ENCODE measurements around the gene BAIAP2L2. TPM values are rescaled to one million over a fixed set of nuclear protein-coding genes. Genes with fewer than 3 reads are reported as not detected.

The BAIAP2L2 gene
- polyA plus RNA-seq, 2 donors: 2.6 to 34.5 TPM

DNA sequence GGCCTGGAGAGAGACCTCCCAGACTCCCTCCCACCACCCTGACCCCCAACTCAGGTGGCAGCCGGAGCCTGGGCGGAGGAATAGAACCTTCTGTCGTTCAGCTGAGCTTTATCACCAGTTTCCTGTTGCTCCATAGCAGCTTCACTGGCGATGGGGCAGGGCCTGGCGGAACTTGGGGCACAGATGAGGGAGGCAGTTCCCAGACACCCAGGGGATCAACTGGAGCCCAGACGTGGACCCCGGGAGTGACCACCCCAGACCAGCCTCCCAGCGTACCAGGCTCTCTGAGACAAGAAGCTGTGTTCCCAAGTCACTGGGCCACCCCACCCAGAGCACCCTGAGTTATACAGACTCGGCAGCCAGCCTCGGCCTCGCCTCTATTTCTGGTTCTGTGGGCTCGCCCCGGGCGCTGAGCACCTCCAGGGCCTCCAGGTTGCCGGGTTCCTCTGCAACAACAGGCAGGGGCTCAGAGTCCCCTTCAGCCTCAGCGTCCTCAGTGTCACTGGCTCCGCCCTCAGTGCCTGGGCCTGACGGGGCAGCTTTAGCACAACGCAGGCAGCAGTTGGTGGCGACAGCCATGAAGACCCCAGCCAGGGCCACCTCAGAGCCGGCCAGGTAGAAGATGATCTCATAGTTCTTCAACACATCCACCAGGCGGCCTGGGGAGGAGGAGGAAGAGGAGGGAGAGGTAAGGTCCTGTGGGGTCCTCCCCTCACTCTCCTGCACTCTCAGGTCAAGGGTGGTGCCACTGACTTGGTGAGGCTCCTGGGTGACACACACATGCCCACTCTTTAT, 32.2 kb downstream of the BAIAP2L2 start:
- Histone ChIP-seq H3K27ac (ENCODE audit: low read depth in 2 of 2, low read length in 1 of 2) (no peak overlapping the region), H3K36me3 (ENCODE audit: control insufficient read depth in 2 of 2, insufficient read depth in 2 of 2, low read length in 1 of 2) (peaks cover 0 to 20% of the 10 kb centered on the region in 2 donors), H3K4me1 (ENCODE audit: control insufficient read depth in 2 of 2, insufficient read depth in 2 of 2, low read length in 1 of 2) (peaks cover 12% of the 10 kb centered on the region in 2 donors), H3K4me3 (ENCODE audit: low read depth in 1 of 2, low read length in 2 of 2) (no peak overlapping the region), H3K27me3 (ENCODE audit: control insufficient read depth in 1 of 2, insufficient read depth in 2 of 2, low read length in 2 of 2) (peaks cover 0 to 4% of the 10 kb centered on the region in 2 donors), H3K9me3 (ENCODE audit: control insufficient read depth in 2 of 2, insufficient read depth in 1 of 2, low read depth in 1 of 2, low read length in 1 of 2) (peaks cover 0 to 2% of the 10 kb centered on the region in 2 donors)
- WGBS, 2 donors: 69 to 72% methylated on average over 21 to 22 of the region's 22 CpGs

DNA sequence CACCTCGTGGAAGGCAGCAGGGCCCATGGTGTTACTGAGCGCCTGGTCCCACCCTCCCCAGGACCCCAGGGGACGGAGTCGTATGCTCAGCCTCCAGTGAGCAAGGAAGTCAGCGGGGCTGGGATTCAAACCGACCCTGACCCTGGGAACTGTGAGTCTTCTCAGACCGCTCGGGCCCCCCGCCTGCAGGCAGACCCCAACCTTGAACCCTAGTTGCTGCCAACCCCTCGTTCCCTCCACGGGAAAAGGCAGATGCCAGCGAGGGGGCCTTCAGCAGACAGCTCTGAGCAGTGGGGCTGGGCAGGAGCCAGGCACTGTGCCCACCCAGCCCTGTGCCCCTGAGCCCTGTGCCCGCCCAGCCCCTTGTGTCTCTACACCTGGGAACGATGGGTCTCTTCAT, 32.9 kb downstream of the BAIAP2L2 start:
- Histone ChIP-seq H3K27ac (ENCODE audit: low read depth in 2 of 2, low read length in 1 of 2) (no peak overlapping the region), H3K9me3 (ENCODE audit: control insufficient read depth in 2 of 2, insufficient read depth in 1 of 2, low read depth in 1 of 2, low read length in 1 of 2) (no peaks in the 10 kb centered on the region), H3K4me1 (ENCODE audit: control insufficient read depth in 2 of 2, insufficient read depth in 2 of 2, low read length in 1 of 2) (peaks cover 12% of the 10 kb centered on the region in 2 donors), H3K27me3 (ENCODE audit: control insufficient read depth in 1 of 2, insufficient read depth in 2 of 2, low read length in 2 of 2) (peaks cover 0 to 4% of the 10 kb centered on the region in 2 donors), H3K4me3 (ENCODE audit: low read depth in 1 of 2, low read length in 2 of 2) (no peak overlapping the region), H3K36me3 (ENCODE audit: control insufficient read depth in 2 of 2, insufficient read depth in 2 of 2, low read length in 1 of 2) (peaks cover 4 to 26% of the 10 kb centered on the region in 2 donors)
- WGBS, 2 donors: 76 to 79% methylated on average over 14 of the region's 14 CpGs

DNA sequence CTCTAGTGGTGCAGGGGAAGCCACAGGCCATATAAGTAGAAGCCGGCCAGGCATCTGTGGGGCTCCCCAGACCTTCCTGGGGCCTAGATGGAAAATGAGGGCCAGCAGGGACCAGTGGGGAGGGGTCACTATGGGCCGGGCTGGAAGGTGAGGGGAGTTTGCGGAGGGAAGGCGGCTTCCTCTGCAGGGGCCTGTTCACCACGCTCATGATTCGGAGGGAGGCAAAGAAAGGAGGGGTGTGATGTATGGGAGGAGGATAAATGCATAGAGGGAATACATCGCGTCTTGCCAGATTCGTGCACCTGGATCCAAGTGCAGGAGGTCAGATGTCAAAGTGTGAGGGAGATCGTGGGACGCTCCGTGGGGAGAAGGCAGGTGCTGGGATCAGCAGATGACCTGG, 33.4 kb downstream of the BAIAP2L2 start:
- WGBS, 2 donors: 75 to 81% methylated on average over 12 of the region's 12 CpGs

DNA sequence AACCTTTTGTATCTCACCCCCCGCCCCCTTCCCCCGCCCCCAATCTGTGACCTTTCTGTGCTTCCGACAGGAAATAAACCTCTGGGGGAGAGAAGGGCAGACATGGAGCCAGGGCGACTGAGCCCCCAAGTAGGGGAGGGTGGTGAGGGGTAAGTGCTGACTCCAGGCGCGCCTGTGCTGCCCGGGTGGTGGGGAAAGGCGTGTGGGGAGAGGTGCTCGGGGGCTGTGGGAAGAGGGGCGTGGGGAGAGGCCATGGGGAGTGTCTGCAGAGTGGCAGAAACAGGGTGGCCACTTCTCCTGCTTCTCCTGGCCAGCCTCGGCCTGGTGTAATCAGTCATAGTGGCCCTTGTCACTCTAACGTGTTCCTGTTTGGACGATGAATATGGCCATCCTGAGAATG, 34.5 kb downstream of the BAIAP2L2 start:
- 87 to 89% methylated on average over 13 of the region's 13 CpGs for WGBS, 2 donors
- H3K4me3 ChIP-seq (ENCODE audit: low read depth in 1 of 2, low read length in 2 of 2): no peak overlapping the region
- peaks cover 8 to 38% of the 10 kb centered on the region in 2 donors for H3K36me3 ChIP-seq (ENCODE audit: control insufficient read depth in 2 of 2, insufficient read depth in 2 of 2, low read length in 1 of 2)
- H3K27me3 ChIP-seq (ENCODE audit: control insufficient read depth in 1 of 2, insufficient read depth in 2 of 2, low read length in 2 of 2): no peaks in the 10 kb centered on the region
- H3K4me1 ChIP-seq (ENCODE audit: control insufficient read depth in 2 of 2, insufficient read depth in 2 of 2, low read length in 1 of 2): peaks cover 4% of the 10 kb centered on the region in 2 donors
- no peak overlapping the region for H3K27ac ChIP-seq (ENCODE audit: low read depth in 2 of 2, low read length in 1 of 2)
- H3K9me3 ChIP-seq (ENCODE audit: control insufficient read depth in 2 of 2, insufficient read depth in 1 of 2, low read depth in 1 of 2, low read length in 1 of 2): no peaks in the 10 kb centered on the region

More for the DNA sequence above, 33.4 kb downstream of the BAIAP2L2 start:
- Histone ChIP-seq H3K27me3 (ENCODE audit: control insufficient read depth in 1 of 2, insufficient read depth in 2 of 2, low read length in 2 of 2) (peaks cover 0 to 4% of the 10 kb centered on the region in 2 donors), H3K9me3 (ENCODE audit: control insufficient read depth in 2 of 2, insufficient read depth in 1 of 2, low read depth in 1 of 2, low read length in 1 of 2) (no peaks in the 10 kb centered on the region), H3K4me3 (ENCODE audit: low read depth in 1 of 2, low read length in 2 of 2) (no peak overlapping the region), H3K27ac (ENCODE audit: low read depth in 2 of 2, low read length in 1 of 2) (no peak overlapping the region), H3K36me3 (ENCODE audit: control insufficient read depth in 2 of 2, insufficient read depth in 2 of 2, low read length in 1 of 2) (peaks cover 8 to 30% of the 10 kb centered on the region in 2 donors), H3K4me1 (ENCODE audit: control insufficient read depth in 2 of 2, insufficient read depth in 2 of 2, low read length in 1 of 2) (peaks cover 9 to 12% of the 10 kb centered on the region in 2 donors)

DNA sequence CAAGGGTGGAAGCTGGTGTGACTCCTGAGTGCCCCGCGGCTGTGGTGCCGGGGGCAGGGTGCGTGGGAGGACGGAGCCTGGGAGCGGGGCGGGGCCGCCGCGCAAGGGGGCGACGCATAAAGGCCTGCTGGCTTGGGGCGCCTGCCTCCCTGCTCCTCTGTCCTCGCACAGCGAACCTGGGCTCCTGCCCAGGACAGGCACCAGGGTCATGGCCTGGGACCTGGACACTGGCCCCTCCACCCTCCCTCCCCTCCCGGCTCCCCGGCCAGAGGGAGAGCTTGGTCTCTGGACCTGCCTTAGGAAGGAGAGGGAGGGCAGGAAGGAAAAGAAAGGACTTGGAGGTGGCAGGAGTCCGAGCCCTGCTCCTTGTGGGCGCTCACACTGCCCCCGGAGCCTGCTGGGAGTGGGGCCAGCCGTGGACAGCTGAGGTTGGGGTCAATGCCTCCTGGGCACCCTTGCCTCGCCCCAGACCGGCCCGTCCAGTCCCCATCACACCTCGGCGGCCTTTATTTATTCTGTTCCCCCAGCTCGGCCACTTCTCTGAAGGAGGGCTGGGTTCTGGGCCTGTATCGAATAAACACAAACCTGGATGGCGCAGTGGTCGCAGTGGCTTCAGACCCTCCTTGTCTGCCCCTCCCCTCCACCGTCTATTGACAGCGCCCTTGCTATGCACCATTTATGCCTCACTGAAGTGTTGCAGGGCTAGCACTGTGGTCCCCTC, 35.2 kb downstream of the BAIAP2L2 start:
- H3K4me1 ChIP-seq (ENCODE audit: control insufficient read depth in 2 of 2, insufficient read depth in 2 of 2, low read length in 1 of 2): no peaks in the 10 kb centered on the region
- H3K9me3 ChIP-seq (ENCODE audit: control insufficient read depth in 2 of 2, insufficient read depth in 1 of 2, low read depth in 1 of 2, low read length in 1 of 2): no peaks in the 10 kb centered on the region
- WGBS, 2 donors: 91 to 92% methylated on average over 28 to 32 of the region's 32 CpGs
- no peaks in the 10 kb centered on the region for H3K27me3 ChIP-seq (ENCODE audit: control insufficient read depth in 1 of 2, insufficient read depth in 2 of 2, low read length in 2 of 2)
- peaks cover 8 to 42% of the 10 kb centered on the region in 2 donors for H3K36me3 ChIP-seq (ENCODE audit: control insufficient read depth in 2 of 2, insufficient read depth in 2 of 2, low read length in 1 of 2)
- H3K27ac ChIP-seq (ENCODE audit: low read depth in 2 of 2, low read length in 1 of 2): no peak overlapping the region
- no peak overlapping the region for H3K4me3 ChIP-seq (ENCODE audit: low read depth in 1 of 2, low read length in 2 of 2)

DNA sequence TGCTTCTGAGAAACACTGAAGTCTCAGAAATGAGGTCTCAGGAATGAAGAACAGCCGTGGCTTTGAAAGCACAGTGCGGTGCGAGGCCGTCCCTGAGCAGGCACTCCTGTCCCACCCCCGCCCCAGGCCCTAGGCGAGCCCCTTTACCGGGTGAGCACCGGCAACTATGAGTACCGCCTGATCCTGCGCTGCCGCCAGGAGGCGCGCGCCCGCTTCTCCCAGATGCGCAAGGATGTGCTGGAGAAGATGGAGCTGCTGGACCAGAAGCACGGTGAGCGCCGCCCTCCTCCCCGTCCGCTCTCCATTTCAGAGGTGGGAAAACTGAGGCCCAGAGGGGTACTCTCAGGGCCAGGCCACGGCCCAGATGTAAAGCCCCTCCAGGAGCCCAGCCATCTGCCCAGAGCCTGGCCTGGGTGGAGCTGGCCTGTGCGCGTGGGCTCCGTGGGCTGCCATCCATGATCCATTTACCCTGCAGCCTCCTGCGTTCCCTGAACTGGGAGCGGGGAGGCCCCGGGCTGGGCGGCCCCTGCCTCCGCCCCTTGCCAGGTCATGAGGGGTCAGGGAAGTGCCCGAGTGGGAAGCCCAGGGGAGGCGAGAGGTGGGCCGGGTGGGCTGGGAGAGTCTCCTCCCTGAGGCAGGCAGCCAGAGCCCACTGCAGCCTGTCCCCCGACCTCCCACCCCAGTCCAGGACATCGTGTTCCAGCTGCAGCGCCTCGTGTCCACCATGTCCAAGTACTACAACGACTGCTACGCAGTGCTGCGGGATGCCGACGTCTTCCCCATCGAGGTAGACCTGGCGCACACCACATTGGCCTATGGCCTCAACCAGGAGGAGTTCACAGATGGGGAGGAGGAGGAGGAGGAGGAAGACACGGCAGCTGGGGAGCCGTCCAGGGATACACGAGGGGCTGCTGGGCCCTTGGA, 36.0 kb downstream of the BAIAP2L2 start:
- H3K27ac ChIP-seq (ENCODE audit: low read depth in 2 of 2, low read length in 1 of 2): no peak overlapping the region
- H3K36me3 ChIP-seq (ENCODE audit: control insufficient read depth in 2 of 2, insufficient read depth in 2 of 2, low read length in 1 of 2): peaks cover 8 to 43% of the 10 kb centered on the region in 2 donors
- H3K4me3 ChIP-seq (ENCODE audit: low read depth in 1 of 2, low read length in 2 of 2): no peak overlapping the region
- H3K9me3 ChIP-seq (ENCODE audit: control insufficient read depth in 2 of 2, insufficient read depth in 1 of 2, low read depth in 1 of 2, low read length in 1 of 2): no peaks in the 10 kb centered on the region
- 87 to 90% methylated on average over 47 of the region's 47 CpGs for WGBS, 2 donors
- H3K27me3 ChIP-seq (ENCODE audit: control insufficient read depth in 1 of 2, insufficient read depth in 2 of 2, low read length in 2 of 2): no peaks in the 10 kb centered on the region
- H3K4me1 ChIP-seq (ENCODE audit: control insufficient read depth in 2 of 2, insufficient read depth in 2 of 2, low read length in 1 of 2): no peaks in the 10 kb centered on the region

DNA sequence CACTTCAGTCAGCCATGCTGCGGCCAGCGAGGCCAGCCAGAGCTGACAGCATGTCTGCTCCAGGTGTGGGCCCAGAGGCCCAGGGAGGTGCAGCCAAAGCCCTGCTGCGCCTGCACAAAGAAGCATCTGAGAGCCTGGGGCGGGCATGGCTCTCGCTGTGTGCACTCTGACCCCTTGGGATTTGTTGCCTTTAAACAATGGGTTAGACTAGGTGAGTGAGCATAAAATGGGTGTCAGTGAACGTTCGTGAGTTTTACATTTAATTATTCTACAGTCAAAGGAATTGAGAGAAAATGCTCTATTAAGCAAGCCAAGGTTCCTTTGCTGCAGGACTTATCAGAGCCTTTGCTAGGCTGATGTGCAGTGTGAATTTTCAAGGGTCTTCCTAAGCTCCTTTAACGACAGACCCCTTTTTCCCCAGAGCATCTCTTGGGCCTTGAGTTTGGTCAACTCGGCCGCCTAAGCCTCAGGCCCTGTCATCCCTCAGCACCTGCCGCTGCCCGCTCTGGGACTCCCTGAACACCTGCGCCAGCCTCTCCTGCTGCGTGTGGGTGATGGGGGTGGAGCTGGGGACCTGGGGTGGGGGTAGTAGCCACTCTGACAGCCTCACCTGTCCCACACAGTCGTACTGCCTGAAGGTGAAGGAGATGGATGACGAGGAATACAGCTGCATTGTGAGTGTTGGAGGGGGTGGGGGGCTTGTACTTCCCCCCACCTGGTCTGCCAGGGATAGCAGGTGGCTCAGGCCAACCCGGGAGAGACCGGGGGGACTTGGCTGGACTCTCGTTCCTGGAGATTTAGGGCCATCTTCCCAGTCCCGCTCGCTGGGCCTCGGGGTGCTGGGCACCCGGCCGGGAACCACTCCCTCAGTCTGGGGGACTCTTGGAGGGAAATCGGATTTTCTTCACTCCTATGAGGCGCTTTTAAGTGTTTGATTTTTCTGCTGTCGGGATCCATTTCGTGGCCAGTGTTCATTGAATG, 37.0 kb downstream of the BAIAP2L2 start:
- H3K27ac ChIP-seq (ENCODE audit: low read depth in 2 of 2, low read length in 1 of 2): no peak overlapping the region
- H3K9me3 ChIP-seq (ENCODE audit: control insufficient read depth in 2 of 2, insufficient read depth in 1 of 2, low read depth in 1 of 2, low read length in 1 of 2): no peaks in the 10 kb centered on the region
- 94% methylated on average over 28 of the region's 28 CpGs for WGBS, 2 donors
- H3K4me3 ChIP-seq (ENCODE audit: low read depth in 1 of 2, low read length in 2 of 2): no peak overlapping the region
- no peaks in the 10 kb centered on the region for H3K27me3 ChIP-seq (ENCODE audit: control insufficient read depth in 1 of 2, insufficient read depth in 2 of 2, low read length in 2 of 2)
- H3K36me3 ChIP-seq (ENCODE audit: control insufficient read depth in 2 of 2, insufficient read depth in 2 of 2, low read length in 1 of 2): peaks cover 11 to 47% of the 10 kb centered on the region in 2 donors
- no peaks in the 10 kb centered on the region for H3K4me1 ChIP-seq (ENCODE audit: control insufficient read depth in 2 of 2, insufficient read depth in 2 of 2, low read length in 1 of 2)

DNA sequence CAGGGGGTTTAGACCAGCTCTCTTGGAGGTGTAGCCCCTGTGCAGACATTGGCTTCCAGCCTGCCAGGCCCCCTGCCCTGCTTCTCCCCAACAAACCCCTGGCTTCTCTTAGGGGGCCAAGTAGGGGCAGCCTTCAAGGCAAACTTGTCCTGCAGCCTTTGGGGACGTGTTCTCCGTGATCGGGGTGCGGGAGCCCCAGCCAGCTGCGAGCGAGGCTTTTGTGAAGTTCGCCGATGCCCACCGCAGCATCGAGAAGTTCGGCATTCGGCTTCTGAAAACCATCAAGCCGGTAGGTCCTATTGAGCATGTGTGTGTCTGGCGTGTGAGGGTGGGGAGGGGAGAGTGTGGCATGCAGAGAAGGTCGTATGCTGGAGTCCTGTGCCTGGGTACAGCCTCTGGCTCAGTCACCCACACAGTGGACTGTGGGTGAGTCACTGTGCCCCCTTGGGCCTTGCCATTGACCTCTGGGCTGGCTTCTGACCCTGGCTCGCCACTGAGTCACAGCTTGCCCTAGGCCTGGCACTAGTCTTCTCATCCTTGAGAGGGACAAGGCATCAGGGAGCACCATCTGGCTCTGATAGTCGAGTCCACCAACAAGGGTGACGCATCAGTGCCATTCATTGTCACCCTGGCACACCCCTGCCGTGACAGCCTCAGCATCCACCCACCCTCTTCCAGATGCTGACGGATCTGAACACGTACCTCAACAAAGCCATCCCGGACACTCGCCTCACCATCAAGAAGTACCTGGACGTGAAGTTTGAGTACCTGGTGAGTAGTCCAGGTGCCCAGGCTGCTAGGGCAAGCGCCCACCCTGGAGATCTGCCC, 37.9 kb downstream of the BAIAP2L2 start:
- WGBS, 2 donors: 92 to 96% methylated on average over 25 of the region's 25 CpGs

More for the DNA sequence above, 37.9 kb downstream of the BAIAP2L2 start:
- Histone ChIP-seq H3K9me3 (ENCODE audit: control insufficient read depth in 2 of 2, insufficient read depth in 1 of 2, low read depth in 1 of 2, low read length in 1 of 2) (no peaks in the 10 kb centered on the region), H3K4me1 (ENCODE audit: control insufficient read depth in 2 of 2, insufficient read depth in 2 of 2, low read length in 1 of 2) (no peaks in the 10 kb centered on the region), H3K4me3 (ENCODE audit: low read depth in 1 of 2, low read length in 2 of 2) (no peak overlapping the region), H3K27me3 (ENCODE audit: control insufficient read depth in 1 of 2, insufficient read depth in 2 of 2, low read length in 2 of 2) (no peaks in the 10 kb centered on the region), H3K27ac (ENCODE audit: low read depth in 2 of 2, low read length in 1 of 2) (no peak overlapping the region), H3K36me3 (ENCODE audit: control insufficient read depth in 2 of 2, insufficient read depth in 2 of 2, low read length in 1 of 2) (peaks cover 17 to 55% of the 10 kb centered on the region in 2 donors)
